HG03025 (cell line): ENCODE data around the gene XRN2.

Experiments
- ATAC-seq: cut with Tn5 transposase; IDR thresholded peaks from one replicate; pipeline ENCODE4 v1.9.1; 2021; ENCODE audit warnings: mild to moderate bottlenecking, moderate library complexity; ENCODE audit not compliant: unreplicated experiment, low FRiP score

XRN2 gene

GRCh38 chr20:21294755-21295154 is 8.4 kb upstream of the XRN2 start:
- no peak for ATAC-seq

GRCh38 chr20:21301940-21302663 is 1.0 kb upstream of the XRN2 start:
- ATAC-seq = no peak

- peak; percentile 25 for ATAC-seq
Observed at GRCh38 chr20:21302664-21303060, 469 bp upstream of the XRN2 start.

GRCh38 chr20:21303872-21304586 is 898 bp downstream of the XRN2 start:
- ATAC-seq = peak; percentile 10

- ATAC-seq = no peak
Observed at GRCh38 chr20:21308340-21308739, 5.2 kb downstream of the XRN2 start.

GRCh38 chr20:21309678-21310467 is 6.7 kb downstream of the XRN2 start:
- no peak for ATAC-seq

- no peak for ATAC-seq
Observed at GRCh38 chr20:21312813-21313474, 9.8 kb downstream of the XRN2 start.

GRCh38 chr20:21315138-21315537 is 12.0 kb downstream of the XRN2 start:
- no peak for ATAC-seq

GRCh38 chr20:21322083-21322710 is 19.1 kb downstream of the XRN2 start:
- ATAC-seq = no peak

- ATAC-seq = no peak
Observed at GRCh38 chr20:21322921-21323331, 19.8 kb downstream of the XRN2 start.

- no peak for ATAC-seq
Observed at GRCh38 chr20:21323640-21324039, 20.5 kb downstream of the XRN2 start.

GRCh38 chr20:21324126-21324525 is 21.0 kb downstream of the XRN2 start:
- ATAC-seq = no peak

GRCh38 chr20:21325296-21325695 is 22.2 kb downstream of the XRN2 start:
- no peak for ATAC-seq

- no peak for ATAC-seq
Observed at GRCh38 chr20:21326700-21327099, 23.6 kb downstream of the XRN2 start.

GRCh38 chr20:21336455-21337151 is 33.5 kb downstream of the XRN2 start:
- no peak for ATAC-seq

- no peak for ATAC-seq
Observed at GRCh38 chr20:21338291-21338690, 35.2 kb downstream of the XRN2 start.

GRCh38 chr20:21339499-21339898 is 36.4 kb downstream of the XRN2 start:
- no peak for ATAC-seq

GRCh38 chr20:21340991-21341697 is 38.0 kb downstream of the XRN2 start:
- no peak for ATAC-seq
